SU-DHL-6 (cell line): ENCODE measurements around the gene PBX1.

Experiments
- H2AFZ ChIP-seq: fragments of 200-600 bp; sonication (generic); 2 replicates; pipeline ENCODE4 v1.6.1; 2014; ENCODE audit warnings: low read depth, mild to moderate bottlenecking, moderate library complexity, mixed read lengths, antibody characterized with exemption, low read length; ENCODE audit not compliant: severe bottlenecking
- H3F3A ChIP-seq: fragments of 200-600 bp; shearing (Covaris generic); 2 replicates; pipeline ENCODE4 v1.6.0; 2016; ENCODE audit warnings: antibody characterized with exemption, mild to moderate bottlenecking; ENCODE audit not compliant: insufficient read depth
- H3K27ac ChIP-seq: fragments of 200-600 bp; sonication (generic); 2 replicates; pipeline ENCODE4 v1.5.1; 2016; ENCODE audit warnings: low read depth, mild to moderate bottlenecking, low read length, moderate library complexity, mixed read lengths
- H3K27me3 ChIP-seq: fragments of 200-600 bp; sonication (generic), shearing (Covaris generic); 2 replicates; pipeline ENCODE4 v1.6.0; 2014; ENCODE audit warnings: mild to moderate bottlenecking, low read length
- H3K36me3 ChIP-seq: fragments of 200-600 bp; sonication (generic); 2 replicates; pipeline ENCODE4 v1.6.1; 2014; ENCODE audit warnings: mild to moderate bottlenecking, low read length, mixed read lengths
- H3K4me2 ChIP-seq: fragments of 300-600, 200-600 bp; shearing (Covaris generic), sonication (generic); 2 replicates; pipeline ENCODE4 v1.6.0; 2014; ENCODE audit warnings: low read length, low read depth, mild to moderate bottlenecking; ENCODE audit not compliant: poor library complexity, severe bottlenecking
- H3K4me3 ChIP-seq: fragments of 200-600 bp; sonication (generic); 2 replicates; pipeline ENCODE4 v1.5.1; 2014; ENCODE audit warnings: antibody characterized with exemption, low read length, mild to moderate bottlenecking, mixed read lengths; ENCODE audit not compliant: insufficient read depth, poor library complexity, severe bottlenecking
- H3K79me2 ChIP-seq: fragments of 200-600 bp; sonication (generic); 2 replicates; pipeline ENCODE4 v1.6.1; 2014; ENCODE audit warnings: mild to moderate bottlenecking, low read length, moderate library complexity; ENCODE audit not compliant: insufficient read depth
- H3K9ac ChIP-seq: fragments of 200-600 bp; sonication (generic); 2 replicates; pipeline ENCODE4 v1.7.0; 2014; ENCODE audit warnings: mild to moderate bottlenecking, low read length
- H3K9me2 ChIP-seq: fragments of 200-600 bp; sonication (generic); replicated peaks from 2 replicates; pipeline ENCODE4 v1.6.1; 2014; ENCODE audit warnings: low read length; ENCODE audit not compliant: insufficient read depth
- H3K9me3 ChIP-seq: fragments of 200-600 bp; sonication (generic); 2 replicates; pipeline ENCODE4 v1.6.1; 2014; ENCODE audit warnings: low read length, mixed read lengths; ENCODE audit not compliant: insufficient read depth
- H4K20me1 ChIP-seq: fragments of 200-600 bp; sonication (generic); 2 replicates; pipeline ENCODE4 v1.6.1; 2014; ENCODE audit warnings: low read depth, mild to moderate bottlenecking, antibody characterized with exemption, low read length, moderate library complexity, mixed read lengths
- EZH2phosphoT487 ChIP-seq: fragments of 200-600 bp; sonication (generic), shearing (Covaris generic); conservative IDR thresholded peaks from 2 replicates; pipeline ENCODE4 v1.6.1; 2018; ENCODE audit warnings: mild to moderate bottlenecking, antibody characterized with exemption, low read length, moderate library complexity, mixed read lengths
- TF ChIP-seq, protein P1 (sequence below): fragments of 200-600 bp; sonication (generic); IDR thresholded peaks from one replicate; pipeline ENCODE4 v1.5.1; 2017; ENCODE audit warnings: antibody characterized with exemption, mild to moderate bottlenecking, low read length, moderate library complexity; ENCODE audit not compliant: insufficient read depth, poor library complexity, severe bottlenecking

Gene PBX1

DNA sequence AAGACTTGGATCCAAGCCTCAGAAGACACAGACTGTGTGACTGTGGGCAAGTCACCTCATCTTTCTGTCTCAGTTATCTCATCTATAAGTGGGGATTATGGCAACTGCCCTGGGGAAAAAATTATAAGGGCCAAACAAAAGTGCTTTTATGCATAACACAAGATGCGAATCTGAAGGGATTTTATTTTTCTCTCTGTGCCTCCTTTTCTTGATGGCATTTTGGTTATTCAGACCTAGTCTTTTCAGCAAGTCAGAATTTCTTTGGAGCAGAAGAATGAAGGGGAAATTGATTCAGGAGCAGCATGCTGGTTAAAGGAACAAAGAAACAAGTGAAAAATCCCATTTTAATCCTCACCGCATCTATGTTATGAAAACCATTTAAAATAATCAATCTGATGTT is 86.9 kb downstream of the PBX1 start:
- Histone ChIP-seq H3K27ac (no peak overlapping the region), H3F3A (no peaks in the 10 kb centered on the region), H3K9me3 (no peaks in the 10 kb centered on the region), H3K9ac (no peak overlapping the region), H4K20me1 (no peaks in the 10 kb centered on the region), H3K27me3 (no peaks in the 10 kb centered on the region), H2AFZ (no peak overlapping the region), H3K36me3 (no peaks in the 10 kb centered on the region), H3K9me2 (no peaks in the 10 kb centered on the region), H3K4me2 (no peak overlapping the region), H3K79me2 (no peaks in the 10 kb centered on the region), H3K4me3 (no peak overlapping the region)
- TF ChIP-seq EZH2phosphoT487, result no peak
- TF ChIP-seq, protein P1, sequence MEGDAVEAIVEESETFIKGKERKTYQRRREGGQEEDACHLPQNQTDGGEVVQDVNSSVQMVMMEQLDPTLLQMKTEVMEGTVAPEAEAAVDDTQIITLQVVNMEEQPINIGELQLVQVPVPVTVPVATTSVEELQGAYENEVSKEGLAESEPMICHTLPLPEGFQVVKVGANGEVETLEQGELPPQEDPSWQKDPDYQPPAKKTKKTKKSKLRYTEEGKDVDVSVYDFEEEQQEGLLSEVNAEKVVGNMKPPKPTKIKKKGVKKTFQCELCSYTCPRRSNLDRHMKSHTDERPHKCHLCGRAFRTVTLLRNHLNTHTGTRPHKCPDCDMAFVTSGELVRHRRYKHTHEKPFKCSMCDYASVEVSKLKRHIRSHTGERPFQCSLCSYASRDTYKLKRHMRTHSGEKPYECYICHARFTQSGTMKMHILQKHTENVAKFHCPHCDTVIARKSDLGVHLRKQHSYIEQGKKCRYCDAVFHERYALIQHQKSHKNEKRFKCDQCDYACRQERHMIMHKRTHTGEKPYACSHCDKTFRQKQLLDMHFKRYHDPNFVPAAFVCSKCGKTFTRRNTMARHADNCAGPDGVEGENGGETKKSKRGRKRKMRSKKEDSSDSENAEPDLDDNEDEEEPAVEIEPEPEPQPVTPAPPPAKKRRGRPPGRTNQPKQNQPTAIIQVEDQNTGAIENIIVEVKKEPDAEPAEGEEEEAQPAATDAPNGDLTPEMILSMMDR, result no peak

DNA sequence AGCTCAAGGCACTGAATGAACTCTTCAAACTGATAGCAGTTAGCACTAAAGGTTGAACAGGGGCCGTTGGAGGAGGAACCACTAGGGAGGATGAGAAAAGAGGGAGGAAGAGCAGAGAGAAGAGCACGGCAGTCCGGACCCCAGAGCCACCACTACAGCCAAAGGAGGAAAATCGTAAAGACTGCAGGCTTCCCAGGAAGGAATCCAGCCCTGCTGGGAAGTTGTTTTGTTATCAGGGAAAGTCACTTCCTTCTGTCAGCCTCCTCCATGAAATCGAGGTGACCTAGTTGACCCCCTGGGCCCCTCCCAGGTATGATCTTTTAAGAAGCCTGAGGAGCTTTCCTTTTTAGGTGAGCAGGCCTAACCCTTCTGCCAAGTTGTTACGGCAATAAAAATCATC is 88.2 kb downstream of the PBX1 start:
- H3K9me3 ChIP-seq, result no peaks in the 10 kb centered on the region
- H3K9me2 ChIP-seq, result no peaks in the 10 kb centered on the region
- H3F3A ChIP-seq, result no peaks in the 10 kb centered on the region
- no peak overlapping the region for H3K4me2 ChIP-seq
- no peaks in the 10 kb centered on the region for H3K79me2 ChIP-seq
- no peak for TF ChIP-seq EZH2phosphoT487
- TF ChIP-seq, protein P1, result no peak
- no peak overlapping the region for H3K4me3 ChIP-seq
- no peak overlapping the region for H3K9ac ChIP-seq
- H3K27me3 ChIP-seq, result no peaks in the 10 kb centered on the region
- no peaks in the 10 kb centered on the region for H4K20me1 ChIP-seq
- H2AFZ ChIP-seq, result no peak overlapping the region
- no peak overlapping the region for H3K27ac ChIP-seq
- no peaks in the 10 kb centered on the region for H3K36me3 ChIP-seq

DNA sequence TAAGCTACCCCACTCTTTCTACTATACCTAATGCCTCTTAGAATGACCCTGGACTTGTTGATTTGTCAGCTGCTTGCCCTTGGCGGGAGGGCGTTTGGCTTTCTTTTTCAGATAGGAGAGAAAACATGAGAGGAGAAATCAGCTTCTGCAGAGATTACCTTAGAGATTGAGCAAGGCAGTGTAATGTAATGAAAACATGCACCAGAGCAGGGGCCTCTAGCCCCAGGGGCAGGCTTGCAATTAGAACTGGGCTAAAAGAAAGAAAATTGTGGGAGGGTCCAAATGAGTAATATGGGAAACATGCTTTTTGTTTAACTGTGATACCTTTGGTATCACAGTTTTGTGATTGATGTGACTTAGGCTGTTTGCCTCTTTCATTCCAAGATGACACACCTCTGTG is 89.7 kb downstream of the PBX1 start:
- no peak for TF ChIP-seq EZH2phosphoT487
- TF ChIP-seq, protein P1, result no peak
- Histone ChIP-seq H2AFZ (no peak overlapping the region), H3K36me3 (no peaks in the 10 kb centered on the region), H3K79me2 (no peaks in the 10 kb centered on the region), H3K9me3 (no peaks in the 10 kb centered on the region), H3K9ac (no peak overlapping the region), H3K27ac (no peak overlapping the region), H3F3A (no peaks in the 10 kb centered on the region), H3K4me3 (no peak overlapping the region), H4K20me1 (no peaks in the 10 kb centered on the region), H3K9me2 (no peaks in the 10 kb centered on the region), H3K27me3 (no peaks in the 10 kb centered on the region), H3K4me2 (no peak overlapping the region)

DNA sequence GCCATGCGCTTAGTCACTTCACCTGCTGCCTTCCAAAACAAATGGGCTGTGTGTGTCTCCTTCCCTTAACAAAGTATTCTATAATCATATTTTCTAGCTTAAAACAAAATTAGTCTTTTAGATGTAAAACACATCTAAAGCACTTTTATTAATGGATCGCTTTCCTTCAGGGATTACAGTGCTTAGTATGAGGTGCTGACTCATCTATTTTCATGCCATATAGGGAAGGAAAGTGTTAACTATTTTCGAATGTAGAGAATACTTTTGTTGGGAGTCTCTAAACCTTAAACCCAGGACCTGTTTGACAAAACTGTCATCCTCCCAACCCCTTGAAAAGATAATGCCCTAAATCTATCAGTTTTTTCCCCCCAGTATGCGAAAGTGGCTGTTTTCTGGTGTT is 90.2 kb downstream of the PBX1 start:
- Histone ChIP-seq H3K9me3 (no peaks in the 10 kb centered on the region), H3K27me3 (no peaks in the 10 kb centered on the region), H3K4me3 (no peak overlapping the region), H2AFZ (no peak overlapping the region), H4K20me1 (no peaks in the 10 kb centered on the region), H3K9ac (no peak overlapping the region), H3K9me2 (no peaks in the 10 kb centered on the region), H3K27ac (no peak overlapping the region), H3K36me3 (no peaks in the 10 kb centered on the region), H3K4me2 (no peak overlapping the region), H3F3A (no peaks in the 10 kb centered on the region), H3K79me2 (no peaks in the 10 kb centered on the region)
- no peak for TF ChIP-seq EZH2phosphoT487
- TF ChIP-seq, protein P1, result no peak
